ENCODE data around the gene JAKMIP2.
"Not testable (repeated sequence)": the region's sequence is repeated elsewhere in the genome, so short reads cannot be mapped to it uniquely, and the experiment has no call there.

The JAKMIP2 gene

DNA sequence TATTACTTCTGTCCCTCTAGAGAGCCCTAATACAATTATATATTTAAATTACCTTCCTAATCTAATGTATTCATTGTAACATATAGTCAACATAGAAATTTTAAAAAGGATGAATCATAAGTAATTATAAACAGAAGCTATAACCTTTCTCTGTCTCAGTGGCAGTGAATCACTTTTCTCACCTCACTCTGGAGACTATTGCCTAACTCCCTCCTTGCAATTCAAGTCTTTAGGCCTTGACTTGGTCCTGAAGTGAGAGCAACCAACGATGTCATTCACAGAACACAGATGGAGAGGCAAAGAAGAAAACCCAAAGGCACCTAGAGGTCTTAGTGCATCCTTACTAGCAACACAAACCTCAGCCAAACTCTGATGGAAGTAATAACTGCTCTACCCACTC is 139.4 kb downstream of the JAKMIP2 start:
- no peak for DNase-seq

DNA sequence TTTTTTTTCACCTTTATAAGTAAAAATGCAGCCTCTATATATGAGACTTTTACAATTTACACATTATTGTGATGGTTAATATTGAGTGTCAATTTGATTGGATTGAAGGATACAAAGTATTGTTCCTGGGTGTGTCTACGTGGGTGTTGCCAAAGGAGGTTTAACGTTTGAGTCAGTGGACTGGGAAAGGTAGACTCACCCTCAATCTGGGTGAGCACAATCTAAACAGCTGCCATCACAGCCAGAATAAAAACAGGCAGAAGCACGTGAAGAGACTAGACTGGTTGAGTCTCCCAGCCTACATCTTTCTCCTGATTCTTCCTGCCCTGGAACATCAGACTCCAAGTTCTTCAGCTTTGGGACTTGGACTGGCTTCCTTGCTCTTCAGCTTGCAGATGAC is 139.9 kb downstream of the JAKMIP2 start:
- no peak for DNase-seq

DNA sequence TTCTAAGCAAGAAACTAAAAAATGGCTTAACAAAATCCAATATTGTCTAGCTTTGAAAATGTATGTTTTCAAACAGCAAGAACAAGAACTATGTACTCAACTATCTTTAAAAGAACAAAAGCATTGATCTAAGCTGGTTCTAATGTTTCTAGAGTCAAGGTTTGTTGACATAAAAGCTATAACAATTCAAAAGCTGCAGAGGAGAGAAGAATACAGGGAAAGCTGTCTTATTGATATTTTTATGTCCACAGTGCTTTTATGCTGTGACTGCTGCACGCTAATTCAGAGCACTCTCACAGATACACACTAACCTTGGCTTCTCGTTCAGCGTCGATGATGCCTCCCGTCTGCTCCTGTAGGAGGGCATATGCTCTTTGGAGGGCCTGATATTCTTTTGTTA is 143.2 kb downstream of the JAKMIP2 start:
- no peak for DNase-seq

DNA sequence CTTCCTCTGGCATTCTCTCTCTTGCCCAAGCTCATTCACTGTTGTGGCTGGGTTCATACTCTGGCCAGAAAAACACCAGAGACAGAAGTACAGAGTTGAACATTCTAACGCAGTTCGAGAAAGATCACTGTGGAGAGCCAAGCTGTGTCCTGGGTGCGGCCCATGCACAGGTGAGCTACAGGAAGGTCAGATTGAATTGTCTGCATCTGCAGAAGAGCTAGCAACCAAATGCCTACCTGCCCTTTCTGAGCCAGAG is 145.9 kb downstream of the JAKMIP2 start:
- no peak for DNase-seq

DNA sequence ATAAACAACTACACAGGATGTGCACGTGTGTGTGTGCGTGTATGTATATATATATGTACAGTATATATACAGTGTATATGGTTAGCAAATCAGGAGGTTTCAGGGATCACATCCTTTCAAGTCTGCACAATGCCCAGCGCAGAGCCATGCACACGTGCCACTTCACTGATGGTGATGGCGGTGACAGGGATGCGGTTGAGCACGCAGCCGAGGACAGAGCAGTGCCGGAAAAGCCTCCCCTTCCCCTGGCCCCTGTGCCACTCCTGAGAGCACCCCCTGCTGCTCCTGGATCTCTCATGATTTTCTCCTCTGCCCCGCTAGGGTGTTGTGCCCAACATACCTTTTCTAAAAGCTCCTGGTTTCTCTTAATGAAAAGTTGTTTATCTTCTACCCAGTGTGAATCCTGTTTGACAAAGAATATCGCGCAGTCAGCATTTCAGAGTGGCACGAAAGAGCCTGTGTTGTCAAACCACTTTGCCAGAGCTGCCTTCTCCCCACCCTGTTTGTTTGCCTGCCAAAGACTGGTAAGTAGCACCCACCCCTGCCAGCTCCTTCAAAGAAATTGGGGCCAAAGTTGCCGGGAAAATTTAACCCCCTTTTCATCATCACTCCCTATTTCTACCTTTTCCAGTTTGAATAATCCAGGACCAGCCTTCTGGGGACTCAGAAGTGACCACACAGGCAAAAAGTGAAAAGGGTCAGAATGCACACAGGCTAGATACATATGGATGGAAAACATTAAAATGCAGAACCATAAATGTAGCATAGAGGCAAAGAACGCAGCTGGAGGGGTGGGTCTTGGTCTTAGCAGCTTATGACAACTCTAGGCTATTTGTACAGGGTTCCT is 146.4 kb downstream of the JAKMIP2 start:
- no peak for DNase-seq

DNA sequence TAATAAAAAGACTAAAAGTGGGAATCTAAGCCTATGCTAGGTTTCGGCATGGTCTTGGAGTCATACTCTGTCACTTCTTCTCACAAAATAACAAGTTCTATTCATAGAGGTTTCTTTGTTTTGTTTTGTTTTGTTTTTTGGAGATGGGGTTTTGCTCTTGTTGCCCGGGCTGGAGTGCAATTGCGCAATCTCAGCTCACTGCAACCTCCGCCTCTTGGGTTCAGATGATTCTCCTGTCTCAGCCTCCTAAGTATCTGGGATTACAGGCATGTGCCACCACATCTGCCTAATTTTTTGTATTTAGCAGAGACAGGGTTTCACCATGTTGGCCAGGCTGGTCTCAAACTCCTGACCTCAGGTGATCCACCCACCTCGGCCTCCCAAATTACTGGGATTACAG is 147.1 kb downstream of the JAKMIP2 start:
- not testable (repeated sequence) for DNase-seq

DNA sequence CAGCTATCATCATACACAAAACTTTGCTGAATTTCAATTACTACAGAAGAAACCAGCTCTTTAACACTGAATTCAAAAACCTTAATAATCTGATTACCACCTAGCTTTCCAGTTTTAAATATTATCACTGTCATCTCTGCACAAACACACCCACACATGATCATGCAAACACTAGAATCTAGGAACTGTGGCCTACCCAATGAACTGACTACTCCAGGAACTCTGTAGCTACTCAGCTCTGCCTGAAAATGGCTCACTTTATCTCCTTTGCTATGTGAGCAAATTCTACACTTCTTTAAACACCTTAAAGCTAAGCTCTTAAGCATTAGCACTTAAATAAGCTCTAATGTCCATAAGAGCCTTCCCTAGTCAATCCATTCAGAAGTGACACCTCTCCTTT is 149.4 kb downstream of the JAKMIP2 start:
- DNase-seq, result no peak

DNA sequence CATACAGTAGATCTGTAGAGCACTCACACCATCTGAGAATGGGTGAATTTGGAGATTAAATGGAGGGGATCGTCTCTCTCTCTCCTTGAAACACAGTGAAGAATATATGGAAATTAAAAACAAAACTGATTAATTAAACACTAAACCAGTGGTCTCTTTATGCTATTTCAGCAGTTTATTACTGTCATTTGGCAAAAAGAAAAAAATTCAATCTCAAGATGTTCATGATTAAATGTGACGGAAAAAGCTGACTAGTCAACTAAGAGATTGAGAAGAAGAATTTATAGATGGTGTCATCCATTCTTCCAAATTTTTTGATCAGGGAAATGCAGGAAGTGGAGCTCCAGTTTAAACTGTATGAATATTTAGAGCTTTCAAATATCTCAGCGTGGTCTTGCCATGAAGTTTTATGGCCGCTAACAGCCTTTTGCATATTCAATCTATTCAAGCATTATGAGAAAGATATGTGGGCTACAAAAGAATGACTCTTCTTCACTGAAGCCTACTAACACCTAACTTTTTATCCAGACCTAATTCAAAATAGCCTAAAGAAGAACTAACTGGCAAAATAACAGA is 151.0 kb downstream of the JAKMIP2 start:
- DNase-seq, result no peak

DNA sequence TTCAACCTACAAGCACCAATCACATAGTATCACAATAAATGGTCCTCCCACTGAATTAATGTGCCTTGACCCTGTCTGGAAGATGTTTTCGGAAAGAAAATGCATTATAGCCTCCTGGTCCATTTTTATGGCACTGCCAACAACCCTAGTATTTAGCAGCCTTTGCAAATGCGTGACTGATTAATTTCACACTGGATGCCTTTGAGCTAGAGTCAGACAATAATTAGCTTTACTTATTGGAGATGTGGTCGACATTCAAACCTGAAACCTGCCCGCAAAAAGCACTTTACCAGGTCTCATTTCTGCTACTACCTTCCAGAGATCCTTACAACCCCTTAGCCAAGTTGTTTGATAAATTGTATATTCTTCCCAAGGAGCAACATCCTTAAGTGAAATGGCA is 153.3 kb downstream of the JAKMIP2 start:
- DNase-seq, result no peak

DNA sequence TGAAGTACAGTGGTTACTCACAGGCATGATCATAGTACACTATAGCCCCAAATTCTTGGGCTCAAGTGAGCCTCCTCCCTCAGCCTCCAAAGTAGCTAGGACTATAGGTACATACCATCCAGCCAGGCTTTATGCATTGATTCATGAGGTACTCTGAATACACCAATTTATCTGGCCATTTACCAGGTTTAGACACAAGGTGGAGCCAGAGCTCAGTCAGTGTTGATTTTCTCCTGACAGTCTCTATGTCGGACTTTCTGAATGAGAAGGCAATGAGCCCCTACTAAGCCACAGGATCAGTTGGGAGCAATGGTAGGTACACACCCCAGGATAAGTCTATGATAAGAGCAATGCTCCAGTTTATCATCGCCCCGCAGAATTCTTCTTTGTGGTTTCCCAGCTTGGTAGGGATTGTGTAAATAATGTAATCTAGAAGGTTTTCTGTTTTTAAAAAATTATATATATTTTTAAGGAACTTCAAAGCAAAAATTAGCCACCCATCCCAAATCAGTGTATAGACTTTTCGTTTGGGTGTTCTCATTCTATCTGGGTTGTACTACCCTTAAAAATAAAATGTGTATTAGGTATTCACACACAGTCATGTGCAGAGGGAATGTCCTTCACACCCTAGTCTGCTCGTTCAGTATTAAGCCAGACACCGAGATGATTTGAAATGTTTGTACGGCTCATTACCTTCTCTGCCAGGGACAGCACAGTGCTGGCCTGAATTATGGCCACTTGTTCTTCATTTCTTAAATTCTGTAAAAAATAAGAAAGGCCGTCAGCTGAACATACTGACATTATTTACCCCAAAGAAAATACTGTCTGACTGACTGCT is 154.3 kb downstream of the JAKMIP2 start:
- peak; percentile 14 for DNase-seq

DNA sequence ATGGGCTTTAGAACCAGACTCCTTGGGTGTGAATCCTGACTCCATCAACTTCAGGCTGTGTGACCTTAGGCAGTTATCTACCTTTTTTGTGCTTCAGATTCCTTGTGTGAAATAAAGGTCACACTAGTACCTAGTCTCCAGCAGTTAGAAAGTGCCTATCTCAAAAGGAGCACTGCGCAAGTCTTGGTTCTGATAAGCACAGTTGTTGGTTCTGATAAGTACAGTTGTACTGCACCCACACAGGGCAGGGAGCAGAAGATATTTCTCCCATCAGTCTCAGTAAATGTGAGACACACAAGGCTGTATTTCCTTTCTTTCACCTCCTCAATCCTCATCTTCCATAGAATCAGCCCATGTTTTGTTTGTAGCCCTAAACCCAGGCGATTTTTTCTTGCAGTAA is 156.1 kb downstream of the JAKMIP2 start:
- no peak for DNase-seq

DNA sequence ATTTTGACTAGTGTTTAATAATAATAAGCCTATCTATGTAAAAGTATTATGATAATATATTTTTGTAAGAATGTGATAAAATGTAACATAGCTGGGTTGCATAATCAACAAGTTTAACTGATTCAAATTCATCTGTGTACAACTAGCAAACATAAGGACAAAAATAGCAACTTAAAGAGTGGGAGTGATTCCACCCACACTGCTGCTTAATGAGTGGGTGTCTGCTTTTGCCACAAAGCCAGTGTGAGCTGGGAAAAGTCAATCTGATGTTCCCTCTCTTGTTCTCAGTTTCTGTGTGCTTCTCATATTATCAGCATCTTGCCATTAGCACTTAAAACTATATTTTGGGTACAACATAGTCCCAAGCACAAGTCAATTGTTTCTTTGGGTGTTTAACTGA is 161.5 kb downstream of the JAKMIP2 start:
- no peak for DNase-seq

DNA sequence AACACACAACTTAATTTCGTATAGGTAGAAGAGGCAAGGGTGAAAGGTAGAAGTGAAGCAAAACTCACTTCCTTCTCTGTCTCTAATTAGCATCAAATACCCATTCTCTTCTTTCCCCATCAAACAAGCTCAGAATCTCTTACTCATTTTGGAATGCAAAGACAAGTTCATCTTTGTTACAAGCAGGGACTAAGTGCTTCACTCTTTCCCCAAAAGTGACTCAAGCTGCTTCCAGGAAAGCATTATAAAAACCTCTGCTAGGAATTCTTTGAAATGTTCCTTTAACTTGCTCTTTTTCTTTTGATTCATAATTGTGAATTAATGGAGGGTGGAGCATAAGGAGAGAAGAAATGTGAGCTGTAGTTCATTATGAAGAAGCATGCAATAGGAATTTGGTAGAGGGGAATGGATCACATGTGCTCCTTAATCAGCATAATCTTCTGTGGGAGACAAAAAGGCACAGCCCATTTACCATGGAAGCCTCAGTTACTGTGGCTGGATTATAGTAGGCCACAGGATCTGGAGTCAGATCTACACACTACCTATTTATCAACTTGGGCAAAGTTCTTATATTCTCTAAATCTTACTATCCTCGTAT is 163.1 kb downstream of the JAKMIP2 start:
- no peak for DNase-seq

DNA sequence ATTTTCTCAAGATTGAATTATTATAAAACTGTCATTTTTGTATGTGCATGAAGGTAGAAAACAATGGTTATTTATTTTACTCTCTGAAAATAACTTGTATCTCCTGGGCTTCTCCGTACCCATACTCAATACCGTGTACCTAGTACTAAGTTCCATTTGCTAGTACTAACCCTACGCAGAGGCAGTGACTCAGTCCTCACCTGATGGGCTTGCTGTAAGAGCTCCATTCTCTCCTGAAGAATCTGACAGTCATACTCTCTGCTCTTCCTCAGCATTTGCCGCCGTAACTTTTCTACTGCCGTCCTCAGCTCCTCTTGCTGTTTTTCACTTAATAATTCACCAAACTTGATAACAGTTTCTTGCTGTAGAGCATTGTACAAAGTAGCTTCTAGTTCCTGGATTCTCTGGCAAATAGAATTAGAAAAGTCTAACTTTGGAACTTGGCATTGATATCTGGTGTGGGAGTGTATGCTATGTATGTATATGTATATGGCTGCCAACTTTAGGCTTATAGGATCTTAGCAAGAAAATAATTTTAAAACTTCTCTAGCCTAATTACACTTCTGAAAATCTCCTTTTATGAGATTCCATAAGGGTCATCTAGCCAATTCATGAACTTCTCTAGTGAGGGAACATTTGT is 164.7 kb downstream of the JAKMIP2 start:
- DNase-seq, result no peak

DNA sequence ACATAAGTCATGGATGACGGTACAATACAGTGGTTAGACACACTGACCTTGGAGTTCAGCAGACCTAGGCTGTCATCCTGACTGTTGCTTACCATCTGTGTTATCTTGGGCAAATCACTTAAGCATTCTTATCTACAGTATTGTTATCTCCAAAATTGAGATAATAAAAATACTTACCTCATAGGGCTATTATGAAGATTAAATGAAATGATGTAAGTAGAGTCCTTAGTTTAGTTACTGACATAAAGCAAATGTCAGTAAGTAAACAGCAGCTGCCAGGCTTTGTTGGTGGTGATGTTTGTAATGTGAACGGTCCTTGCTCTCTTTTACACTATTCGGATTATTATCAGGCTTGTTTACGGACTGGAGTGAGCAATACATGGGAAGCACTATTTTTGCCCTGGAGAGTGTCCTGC is 165.3 kb downstream of the JAKMIP2 start:
- no peak for DNase-seq

DNA sequence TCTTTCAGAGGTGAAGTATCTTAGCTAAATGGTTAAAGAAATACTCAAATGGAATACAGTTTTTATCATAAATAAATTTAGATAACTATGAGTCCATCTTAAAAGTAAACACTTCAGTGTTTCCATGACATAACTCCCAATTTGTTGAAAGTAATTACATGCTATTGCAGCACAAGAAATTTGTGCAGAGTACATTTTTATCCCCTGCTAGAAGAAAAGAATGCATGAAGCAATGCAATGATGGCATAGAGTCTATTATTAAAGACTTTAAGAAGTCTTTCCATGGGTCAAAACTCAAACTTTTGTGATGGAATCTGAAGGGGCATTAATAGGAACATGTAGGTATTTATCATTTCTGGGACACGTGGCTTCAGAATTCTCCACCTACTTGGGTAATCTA is 166.1 kb downstream of the JAKMIP2 start:
- DNase-seq, result no peak

DNA sequence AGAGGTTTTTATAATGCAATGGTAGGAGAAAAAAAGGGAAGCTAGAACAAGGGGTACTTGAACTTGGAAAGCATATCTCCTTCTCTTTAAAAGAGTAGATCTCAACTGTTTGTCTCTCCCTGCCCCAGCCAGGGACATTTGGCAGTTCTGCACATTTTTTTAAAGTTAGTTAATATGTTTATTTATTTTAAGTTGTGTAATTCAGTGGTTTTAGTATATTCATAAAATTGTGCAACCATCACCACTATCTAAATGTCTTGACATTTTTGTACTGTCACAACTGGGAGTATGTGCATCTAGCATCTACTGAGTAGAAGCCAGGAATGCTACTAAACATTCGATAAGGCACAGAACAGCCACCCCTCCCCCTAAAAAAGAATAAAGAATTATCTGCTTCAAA is 169.2 kb downstream of the JAKMIP2 start:
- DNase-seq, result no peak

DNA sequence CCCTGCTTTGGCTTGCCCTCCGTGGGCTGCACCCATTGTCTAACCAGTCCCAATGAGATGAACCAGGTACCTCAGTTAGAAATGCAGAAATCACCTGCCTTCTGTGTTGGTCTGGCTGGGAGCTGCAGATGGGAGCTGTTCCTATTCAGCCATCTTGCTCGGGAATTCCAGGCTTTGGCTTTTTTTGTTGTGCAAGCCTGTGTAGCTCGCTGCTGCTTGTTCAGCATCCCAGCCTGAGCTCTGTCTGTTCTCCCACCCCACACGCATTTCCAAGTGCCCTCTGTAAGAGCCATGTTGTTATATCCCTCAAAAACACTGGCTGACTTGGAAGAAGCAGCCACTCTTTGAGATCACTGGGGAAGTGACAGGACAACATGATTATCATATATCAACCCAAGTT is 171.0 kb downstream of the JAKMIP2 start:
- DNase-seq, result no peak

DNA sequence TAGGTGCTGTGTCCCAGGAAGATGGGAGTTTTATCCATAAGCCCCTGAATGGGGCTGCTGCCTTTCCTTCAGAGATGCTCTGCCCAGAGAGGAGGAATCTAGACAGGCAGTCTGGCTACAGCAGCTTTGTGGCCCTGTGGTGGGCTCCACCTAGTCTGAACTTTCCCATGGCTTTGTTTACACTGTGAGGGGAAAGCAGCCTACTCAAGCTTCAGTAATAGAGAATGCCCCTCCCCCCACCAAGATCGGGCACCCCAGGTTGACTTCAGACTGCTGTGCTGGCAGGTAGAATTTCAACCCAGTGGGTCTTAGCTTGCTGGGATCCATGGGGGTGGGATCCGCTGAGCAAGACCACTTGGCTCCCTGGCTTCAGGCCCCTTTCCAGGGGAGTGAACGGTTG is 171.7 kb downstream of the JAKMIP2 start:
- DNase-seq, result no peak

DNA sequence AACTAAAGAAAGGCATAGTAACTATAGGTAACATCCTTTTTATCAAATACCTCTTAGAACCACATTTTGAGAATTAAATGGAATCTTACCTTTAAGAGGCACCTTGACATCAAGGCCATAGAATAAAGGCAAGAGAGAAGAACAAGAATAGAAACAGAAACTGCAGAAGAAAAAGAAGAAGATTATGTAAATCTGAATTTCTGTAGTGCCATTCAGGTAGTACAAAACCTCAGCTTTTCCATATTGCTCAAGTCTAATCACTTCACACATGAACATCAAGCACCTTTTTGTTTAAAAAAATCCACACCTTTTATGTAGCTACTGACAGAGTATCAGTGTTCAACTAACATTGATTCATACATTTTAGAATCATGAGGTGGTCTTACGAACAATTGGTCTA is 180.9 kb downstream of the JAKMIP2 start:
- no peak for DNase-seq

DNA sequence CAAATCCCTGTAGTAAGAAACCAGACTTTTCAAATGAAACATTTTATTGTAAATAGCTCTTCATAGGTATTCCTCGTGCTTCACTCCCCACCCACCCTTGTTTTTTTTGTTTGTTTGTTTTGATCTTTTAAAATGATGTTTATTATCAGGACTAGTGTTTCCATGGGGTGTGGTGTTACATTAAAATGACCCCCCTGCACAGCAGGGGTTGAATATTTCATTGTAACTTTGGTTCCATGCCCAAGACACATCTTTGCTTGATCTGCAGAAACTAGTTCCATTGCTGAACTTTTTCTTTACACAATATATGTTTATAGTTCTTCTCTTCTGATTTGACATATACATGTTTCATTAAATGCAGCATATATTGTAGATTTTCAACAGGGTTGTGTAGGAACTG is 191.4 kb downstream of the JAKMIP2 start:
- no peak for DNase-seq

DNA sequence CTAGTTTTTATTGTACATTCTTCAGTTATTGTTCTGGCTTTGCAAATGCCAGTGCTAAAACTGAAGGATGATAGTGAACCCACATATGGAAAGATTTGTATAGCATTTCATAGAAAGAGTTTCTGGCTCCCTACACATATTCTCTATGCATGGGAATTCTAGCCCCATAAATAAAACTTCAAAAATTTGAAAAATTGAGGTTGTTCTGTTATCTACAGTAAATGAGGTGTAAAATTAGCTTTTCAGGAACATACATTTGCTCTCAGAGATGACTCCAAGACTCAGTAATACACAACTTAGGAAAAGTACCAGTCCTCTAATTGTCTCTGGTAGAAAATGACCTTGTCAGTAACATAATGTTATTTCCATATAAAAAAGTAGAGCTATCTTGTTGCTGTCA is 192.4 kb downstream of the JAKMIP2 start:
- no peak for DNase-seq

DNA sequence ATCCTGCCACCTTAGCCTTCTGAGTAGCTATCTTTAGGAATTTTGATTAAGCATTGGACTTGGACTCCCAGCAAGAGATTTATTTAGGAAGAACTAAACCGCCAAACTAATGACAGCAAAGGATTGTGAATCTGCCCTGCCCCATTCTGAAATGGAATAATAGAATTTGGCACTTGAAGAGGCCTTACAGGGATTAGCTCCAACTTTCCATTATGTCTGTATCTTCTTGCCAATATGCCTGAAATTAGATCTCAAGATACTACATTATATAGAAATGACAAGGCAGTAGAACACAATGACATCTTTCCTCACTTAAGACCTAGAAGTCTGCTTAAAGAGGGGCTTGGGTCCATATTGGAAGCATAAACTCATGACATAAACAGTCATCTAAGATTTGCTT is 195.7 kb downstream of the JAKMIP2 start:
- no peak for DNase-seq
